Measurements from ENCODE around the gene RAD9A.
A peak's percentile ranks its signal among the peaks of the same experiment; 100 is the strongest.

The RAD9A gene

GRCh38 chr11:67367761-67368227 lies 24.0 kb upstream of the RAD9A start:
- Mint-ChIP-seq H3K36me3 (peaks cover 28% of the 10 kb centered on the region), H3K9me3 (no peaks in the 10 kb centered on the region), H3K27ac (peak overlapping the region; percentile 9), H3K4me3 (peak overlapping the region; percentile 42), H3K27me3 (no peaks in the 10 kb centered on the region), H3K4me1 (peaks cover 73% of the 10 kb centered on the region)
- ATAC-seq (ENCODE audit: low read depth) (no peak), DNase-seq (ENCODE audit: low spot score in 2 of 2) (no peak)

DNA sequence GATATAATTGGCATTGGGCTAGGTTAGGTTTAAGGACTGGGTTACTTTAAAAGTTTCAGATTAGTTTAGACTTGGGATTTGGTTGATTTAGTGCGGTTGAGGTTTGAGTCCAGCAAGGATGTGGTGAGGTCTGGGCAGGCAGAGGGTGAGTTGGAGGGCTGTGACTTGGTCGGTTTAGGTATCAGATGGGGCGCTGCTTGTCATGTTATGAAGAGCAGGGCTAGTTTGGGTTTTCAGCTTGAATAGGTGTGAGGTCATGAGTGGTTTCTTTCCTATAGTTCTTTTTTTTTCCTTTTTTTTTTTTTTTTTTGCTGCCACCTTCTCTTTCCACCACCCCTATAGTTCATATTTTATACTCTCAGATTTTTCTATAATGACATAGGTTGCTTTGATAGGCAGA lies 23.2 kb upstream of the RAD9A start:
- no peak for DNase-seq (ENCODE audit: low spot score in 2 of 2)
- no peak for ATAC-seq (ENCODE audit: low read depth)
- peak overlapping the region; percentile 9 for H3K27ac Mint-ChIP-seq
- no peaks in the 10 kb centered on the region for H3K9me3 Mint-ChIP-seq
- H3K27me3 Mint-ChIP-seq: no peaks in the 10 kb centered on the region
- peaks cover 70% of the 10 kb centered on the region for H3K4me1 Mint-ChIP-seq
- H3K36me3 Mint-ChIP-seq: peaks cover 29% of the 10 kb centered on the region
- H3K4me3 Mint-ChIP-seq: peak overlapping the region; percentile 6

- no peak for DNase-seq (ENCODE audit: low spot score in 2 of 2)
- ATAC-seq (ENCODE audit: low read depth): no peak
- peak overlapping the region; percentile 1 for H3K4me3 Mint-ChIP-seq
- H3K27me3 Mint-ChIP-seq: no peaks in the 10 kb centered on the region
- peaks cover 66% of the 10 kb centered on the region for H3K4me1 Mint-ChIP-seq
- H3K36me3 Mint-ChIP-seq: peaks cover 26% of the 10 kb centered on the region
- peak overlapping the region; percentile 9 for H3K27ac Mint-ChIP-seq
- no peaks in the 10 kb centered on the region for H3K9me3 Mint-ChIP-seq
These were observed 22.5 kb upstream of the RAD9A start for GRCh38 chr11:67369275-67369674.

DNA sequence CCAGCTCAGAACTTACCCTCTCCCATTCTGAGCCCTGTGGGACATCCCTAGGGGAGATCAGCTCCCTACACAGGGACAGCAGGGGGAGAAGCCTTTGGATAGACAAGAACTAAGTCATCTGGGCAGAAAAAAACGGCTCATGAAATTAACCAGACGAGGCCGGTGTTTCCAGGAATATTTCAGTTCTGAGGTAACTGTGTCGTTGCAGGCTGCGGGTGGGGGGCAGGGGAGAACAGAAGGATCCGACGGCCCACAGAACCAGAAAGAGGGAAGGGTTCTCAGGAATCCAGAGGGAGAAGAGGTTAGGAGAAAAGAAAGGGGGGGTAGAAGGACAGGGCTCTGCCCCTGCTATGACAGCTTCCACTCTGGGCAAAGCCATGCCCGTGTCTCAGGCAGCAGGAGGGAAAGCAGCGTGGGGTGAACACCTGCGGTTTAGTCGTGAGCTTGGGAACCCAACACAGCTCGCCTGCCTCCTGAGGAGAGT lies 21.9 kb upstream of the RAD9A start:
- Mint-ChIP-seq H3K9me3 (no peaks in the 10 kb centered on the region), H3K27me3 (no peaks in the 10 kb centered on the region), H3K4me3 (no peak overlapping the region), H3K4me1 (peaks cover 61% of the 10 kb centered on the region), H3K36me3 (peaks cover 23% of the 10 kb centered on the region), H3K27ac (peak overlapping the region; percentile 9)
- ATAC-seq (ENCODE audit: low read depth): no peak
- DNase-seq (ENCODE audit: low spot score in 2 of 2): no peak

- Mint-ChIP-seq H3K27me3 (no peaks in the 10 kb centered on the region), H3K9me3 (no peaks in the 10 kb centered on the region), H3K4me3 (peak overlapping the region; percentile 55), H3K27ac (peak overlapping the region; percentile 89), H3K4me1 (peaks cover 58% of the 10 kb centered on the region), H3K36me3 (peaks cover 21% of the 10 kb centered on the region)
- DNase-seq (ENCODE audit: low spot score in 2 of 2): no peak
- ATAC-seq (ENCODE audit: low read depth): no peak
These were observed 21.3 kb upstream of the RAD9A start for GRCh38 chr11:67370351-67371076.

- H3K27me3 Mint-ChIP-seq: no peaks in the 10 kb centered on the region
- DNase-seq (ENCODE audit: low spot score in 2 of 2) (peak in 1 of 2 donors; percentile 55), ATAC-seq (ENCODE audit: low read depth) (peak; percentile 42)
- H3K4me3 Mint-ChIP-seq: peak overlapping the region; percentile 96
- H3K4me1 Mint-ChIP-seq: peaks cover 53% of the 10 kb centered on the region
- peaks cover 12% of the 10 kb centered on the region for H3K36me3 Mint-ChIP-seq
- H3K27ac Mint-ChIP-seq: peak overlapping the region; percentile 89
- no peaks in the 10 kb centered on the region for H3K9me3 Mint-ChIP-seq
These were observed 20.4 kb upstream of the RAD9A start for GRCh38 chr11:67371189-67371910.

DNA sequence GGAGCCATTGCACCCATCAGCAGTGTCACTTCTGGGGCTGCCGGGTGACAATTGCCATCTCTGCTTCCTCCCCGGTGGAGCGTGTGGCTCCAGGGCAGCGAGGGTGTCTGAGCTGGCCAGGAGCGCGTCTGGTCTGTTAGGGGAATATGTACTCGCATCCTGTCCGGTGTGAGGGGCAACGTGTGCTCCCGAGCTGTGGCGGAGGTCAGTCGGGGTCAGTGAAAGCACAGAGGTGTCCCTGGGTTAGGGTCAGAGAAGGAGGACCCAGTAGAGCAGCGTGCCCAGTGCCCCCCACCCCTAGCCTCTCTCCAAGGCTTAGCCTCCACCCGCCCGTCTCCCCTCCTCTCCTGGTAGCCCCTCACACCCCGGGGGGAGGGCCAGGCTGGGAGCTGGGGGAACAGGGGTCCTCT lies 19.9 kb upstream of the RAD9A start:
- Mint-ChIP-seq H3K36me3 (peaks cover 12% of the 10 kb centered on the region), H3K4me3 (peak overlapping the region; percentile 96), H3K27me3 (no peaks in the 10 kb centered on the region), H3K9me3 (no peaks in the 10 kb centered on the region), H3K27ac (peak overlapping the region; percentile 89), H3K4me1 (peaks cover 47% of the 10 kb centered on the region)
- DNase-seq (ENCODE audit: low spot score in 2 of 2) (no peak), ATAC-seq (ENCODE audit: low read depth) (no peak)

GRCh38 chr11:67372321-67372992 lies 19.3 kb upstream of the RAD9A start:
- Mint-ChIP-seq H3K27ac (peak overlapping the region; percentile 89), H3K27me3 (no peaks in the 10 kb centered on the region), H3K9me3 (no peaks in the 10 kb centered on the region), H3K4me1 (peaks cover 46% of the 10 kb centered on the region), H3K36me3 (peaks cover 12% of the 10 kb centered on the region), H3K4me3 (peak overlapping the region; percentile 98)
- no peak for DNase-seq (ENCODE audit: low spot score in 2 of 2)
- no peak for ATAC-seq (ENCODE audit: low read depth)

DNA sequence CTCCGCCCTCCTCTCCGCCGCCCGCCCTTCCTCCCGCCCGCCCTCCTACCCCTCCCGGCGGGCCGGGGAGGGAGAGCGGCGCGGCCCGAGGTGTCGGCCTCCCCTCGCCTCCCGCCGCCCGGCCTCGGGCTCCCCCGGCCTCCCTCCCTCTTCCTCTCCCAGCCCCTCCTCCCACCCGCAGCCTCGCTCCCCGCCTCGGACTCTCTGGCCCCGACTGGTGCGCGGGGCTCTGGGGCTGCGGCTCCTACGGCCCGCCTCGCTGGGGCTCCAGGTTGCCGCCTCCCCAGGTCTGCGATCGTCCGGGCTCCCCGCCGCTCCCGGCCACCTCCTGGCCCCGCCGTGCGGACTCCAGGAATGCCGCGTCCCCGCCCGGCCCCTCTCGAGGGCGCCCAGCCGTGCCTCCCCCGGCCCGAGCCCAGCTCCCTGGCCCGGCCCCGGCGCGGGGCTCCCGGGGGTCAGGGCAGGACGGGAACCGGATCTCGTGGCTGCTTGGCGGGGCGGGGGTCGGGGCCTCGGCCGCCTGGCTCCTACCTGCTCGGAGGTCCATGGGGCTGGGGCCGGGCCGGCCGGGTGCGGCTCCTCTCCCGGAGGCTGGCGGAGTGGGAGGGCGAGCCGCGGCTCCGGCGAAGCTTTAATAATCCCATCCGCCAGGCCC lies 18.7 kb upstream of the RAD9A start, which contains the start of gene CLCF1:
CLCF1 (minus strand) TSS at position 606 of the 655 bp plus-strand sequence; CDS start at position 547, 59 bp downstream.
- H3K4me3 Mint-ChIP-seq: peak within 1 kb of the TSS; percentile 98
- no peaks in the 10 kb centered on the region for H3K9me3 Mint-ChIP-seq
- H3K36me3 Mint-ChIP-seq: peaks cover 8% of the 10 kb centered on the region
- peak within 1 kb of the TSS; percentile 92 for H3K27ac Mint-ChIP-seq
- H3K4me1 Mint-ChIP-seq: peaks cover 39% of the 10 kb centered on the region
- ATAC-seq (ENCODE audit: low read depth): peak; percentile 33
- DNase-seq (ENCODE audit: low spot score in 2 of 2): peak in 1 of 2 donors; percentile 76
- H3K27me3 Mint-ChIP-seq: no peaks in the 10 kb centered on the region

DNA sequence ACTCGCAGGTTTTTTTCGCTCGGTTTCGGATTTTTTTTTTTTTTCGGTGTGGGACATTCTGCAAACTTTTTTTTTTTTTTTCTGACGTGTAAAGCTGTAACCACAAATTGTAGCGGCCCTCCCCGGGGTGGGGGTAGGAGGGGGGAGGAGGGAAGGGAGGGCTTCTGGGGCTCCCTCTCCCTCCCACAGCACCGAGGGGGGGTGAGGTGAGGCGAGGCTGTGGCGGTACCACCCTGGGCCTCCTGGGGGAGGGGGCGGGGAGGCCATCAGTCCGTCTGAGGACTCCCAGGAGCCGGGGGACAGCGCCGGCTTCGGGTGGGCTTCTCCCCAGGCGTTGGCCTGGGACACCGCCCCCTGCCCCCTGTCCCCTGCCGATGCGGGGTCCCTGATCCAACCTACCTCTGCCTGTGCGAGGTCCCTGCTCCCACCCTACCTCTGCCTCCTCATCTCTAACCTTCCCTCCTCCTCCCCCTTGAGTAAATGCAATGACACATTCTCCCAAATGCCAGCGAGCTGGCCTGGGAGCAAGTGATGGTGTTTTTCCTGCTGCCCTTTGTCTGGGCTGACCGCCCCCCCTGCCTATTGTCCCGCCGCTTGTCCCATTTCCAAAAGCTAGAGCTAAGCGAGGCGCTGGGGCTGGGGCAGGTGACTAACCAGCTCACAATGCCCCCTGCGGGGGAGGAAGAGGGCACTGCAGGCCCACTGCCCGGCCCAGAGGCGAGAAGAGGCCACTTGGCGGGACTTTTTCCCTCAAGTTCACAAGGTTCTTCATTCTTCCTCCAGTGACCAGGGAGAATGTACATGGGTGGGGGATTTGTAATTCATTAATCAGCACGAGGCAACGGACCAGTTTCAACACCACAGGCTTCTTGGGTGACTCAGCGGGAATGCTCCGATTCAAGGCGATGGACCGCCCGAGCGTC lies 17.9 kb upstream of the RAD9A start:
- Mint-ChIP-seq H3K9me3 (no peaks in the 10 kb centered on the region), H3K27me3 (no peaks in the 10 kb centered on the region), H3K27ac (peak overlapping the region; percentile 92), H3K4me1 (peaks cover 35% of the 10 kb centered on the region), H3K36me3 (peaks cover 8% of the 10 kb centered on the region), H3K4me3 (peak overlapping the region; percentile 98)
- DNase-seq (ENCODE audit: low spot score in 2 of 2): peak; percentile 62 to 75
- ATAC-seq (ENCODE audit: low read depth): peak; percentile 81

- ATAC-seq (ENCODE audit: low read depth) (no peak), DNase-seq (ENCODE audit: low spot score in 2 of 2) (no peak)
- peak overlapping the region; percentile 92 for H3K27ac Mint-ChIP-seq
- H3K27me3 Mint-ChIP-seq: no peaks in the 10 kb centered on the region
- H3K9me3 Mint-ChIP-seq: no peaks in the 10 kb centered on the region
- peak overlapping the region; percentile 34 for H3K4me3 Mint-ChIP-seq
- peaks cover 30% of the 10 kb centered on the region for H3K4me1 Mint-ChIP-seq
- peaks cover 8% of the 10 kb centered on the region for H3K36me3 Mint-ChIP-seq
These were observed 17.1 kb upstream of the RAD9A start for GRCh38 chr11:67374571-67375281.

GRCh38 chr11:67375320-67376055 lies 16.3 kb upstream of the RAD9A start:
- H3K4me3 Mint-ChIP-seq: no peak overlapping the region
- H3K36me3 Mint-ChIP-seq: peaks cover 8% of the 10 kb centered on the region
- H3K4me1 Mint-ChIP-seq: peaks cover 25% of the 10 kb centered on the region
- no peaks in the 10 kb centered on the region for H3K9me3 Mint-ChIP-seq
- peak overlapping the region; percentile 53 for H3K27ac Mint-ChIP-seq
- ATAC-seq (ENCODE audit: low read depth): no peak
- no peaks in the 10 kb centered on the region for H3K27me3 Mint-ChIP-seq
- no peak for DNase-seq (ENCODE audit: low spot score in 2 of 2)
